OCI-LY7 (cell line): ENCODE measurements around the gene SERPINB10. TPM values are rescaled to one million over a fixed set of nuclear protein-coding genes. Genes with fewer than 3 reads are reported as not detected.

ENCODE experiments used
- BruUV-seq: library from RNA; stranded (reverse); fragments of 400-500 nt; replicated peaks from 2 replicates; lab custom pipeline; 2021; lab: Mats Ljungman, UMichigan
- CTCF ChIA-PET: fragments of 300-600 bp; sonication (Branson Sonifier 250); formaldehyde crosslinking; loops from one replicate; lab custom pipeline; 2022; ENCODE audit warnings: antibody characterized with exemption; ENCODE audit not compliant: unreplicated experiment; lab: Charles Lee
- POLR2A ChIA-PET: fragments of 300-600 bp; sonication (Branson Sonifier 250); formaldehyde crosslinking; loops from one replicate; lab custom pipeline; 2022; ENCODE audit warnings: antibody characterized with exemption; lab: Charles Lee
- DNase-seq: peaks from one replicate; pipeline ENCODE4 v3.0.0-alpha.2; 2015; ENCODE audit warnings: low spot score
- H2AFZ ChIP-seq: fragments of 200-600 bp; sonication (generic), shearing (Covaris generic); 2 replicates; pipeline ENCODE4 v1.6.1; 2014; ENCODE audit warnings: mild to moderate bottlenecking, antibody characterized with exemption, low read length, moderate library complexity
- H3K27ac ChIP-seq: fragments of 200-600 bp; sonication (generic); 2 replicates; pipeline ENCODE4 v1.5.1; 2014; ENCODE audit warnings: mixed run types, low read depth, mild to moderate bottlenecking, moderate library complexity, low read length, inconsistent platforms; ENCODE audit not compliant: poor library complexity, severe bottlenecking
- H3K36me3 ChIP-seq: fragments of 200-600 bp; sonication (generic); 2 replicates; pipeline ENCODE4 v1.6.1; 2014; ENCODE audit warnings: mild to moderate bottlenecking, antibody characterized with exemption, low read length, moderate library complexity, mixed read lengths; ENCODE audit not compliant: insufficient read depth
- H3K4me1 ChIP-seq: fragments of 200-600 bp; sonication (generic); 2 replicates; pipeline ENCODE4 v1.5.1; 2014; ENCODE audit warnings: mild to moderate bottlenecking, low read length; ENCODE audit not compliant: insufficient read depth, poor library complexity, severe bottlenecking
- H3K4me2 ChIP-seq: fragments of 200-600 bp; sonication (generic); 2 replicates; pipeline ENCODE4 v1.6.1; 2014; ENCODE audit warnings: mild to moderate bottlenecking, low read length
- H3K4me3 ChIP-seq: fragments of 200-600 bp; sonication (generic); 2 replicates; pipeline ENCODE4 v1.5.1; 2014; ENCODE audit warnings: mild to moderate bottlenecking, low read depth, low read length; ENCODE audit not compliant: poor library complexity, severe bottlenecking
- H3K79me2 ChIP-seq: fragments of 200-600 bp; sonication (generic); 2 replicates; pipeline ENCODE4 v1.6.1; 2016; ENCODE audit warnings: low read depth, mild to moderate bottlenecking, low read length, moderate library complexity, mixed read lengths; ENCODE audit not compliant: insufficient read depth
- H3K9me2 ChIP-seq: fragments of 200-600 bp; sonication (generic); 2 replicates; pipeline ENCODE4 v1.6.1; 2016; ENCODE audit warnings: mild to moderate bottlenecking, low read length, mixed read lengths; ENCODE audit not compliant: insufficient read depth
- H3K9me3 ChIP-seq: fragments of 200-600 bp; sonication (generic); 2 replicates; pipeline ENCODE4 v1.6.1; 2014; ENCODE audit warnings: mild to moderate bottlenecking, mixed run types, low read length, mixed read lengths
- H4K20me1 ChIP-seq: fragments of 200-600 bp; sonication (generic); 2 replicates; pipeline ENCODE4 v1.6.1; 2014; ENCODE audit warnings: mild to moderate bottlenecking, antibody characterized with exemption, low read length, moderate library complexity, mixed read lengths; ENCODE audit not compliant: insufficient read depth
- CTCF ChIP-seq: fragments of 200-600 bp; sonication (generic); conservative IDR thresholded peaks from 2 replicates; pipeline ENCODE4 v1.5.1; 2014; ENCODE audit warnings: mild to moderate bottlenecking, antibody characterized with exemption, low read length, moderate library complexity, mixed read lengths
- EZH2phosphoT487 ChIP-seq: fragments of 200-600 bp; sonication (generic); IDR thresholded peaks from 2 replicates; pipeline ENCODE4 v1.6.1; 2018; ENCODE audit warnings: low read depth, borderline replicate concordance, mild to moderate bottlenecking, mixed run types, antibody characterized with exemption, low read length, moderate library complexity, mixed read lengths
- intact Hi-C: fragments of 100-400 bp; cut with micrococcal nuclease; formaldehyde crosslinking; loops from one replicate; pipeline ENCODE4 v1.10.0; 2022; ENCODE audit not compliant: unreplicated experiment
- total RNA-seq, 2 experiments: library from RNA; depleted of rRNA in 1 of 2; stranded (reverse); fragments of >200 nt in 1 of 2; shearing (Covaris generic) in 1 of 2; gene quantifications; 2 replicates each; pipeline ENCODE4 v1.2.3, GENCODE V29; 2014 to 2022

The SERPINB10 gene
- total RNA-seq, 2 experiments from 2014 or later = not detected

- H4K20me1 ChIP-seq = no peaks in the 10 kb centered on the region
- intact Hi-C loops = no loop called here
- CTCF ChIA-PET = no interaction called here
- POLR2A ChIA-PET = no interaction called here
- H3K4me3 ChIP-seq = no peak overlapping the region
- TF ChIP-seq EZH2phosphoT487 = no peak
- no peak for TF ChIP-seq CTCF
- H3K4me2 ChIP-seq = no peak overlapping the region
- no TSS peak for BruUV-seq
- no peaks in the 10 kb centered on the region for H3K9me3 ChIP-seq
- H3K79me2 ChIP-seq = no peaks in the 10 kb centered on the region
- no peaks in the 10 kb centered on the region for H3K4me1 ChIP-seq
- H3K9me2 ChIP-seq = no peaks in the 10 kb centered on the region
- H3K36me3 ChIP-seq = no peaks in the 10 kb centered on the region
- H3K27ac ChIP-seq = no peak overlapping the region
- H2AFZ ChIP-seq = no peak overlapping the region
- no peak for DNase-seq
Observed at GRCh38 chr18:63895190-63895589, 12.6 kb upstream of the SERPINB10 start.

GRCh38 chr18:63897072-63897471 is 10.7 kb upstream of the SERPINB10 start:
- ChIA-PET CTCF (no interaction called here), POLR2A (interaction anchor here (0.6 kb wide), 2 partner anchors 86 to 286 kb away, joined by 3 read pairs; no protein-coding TSS in a partner anchor)
- Histone ChIP-seq H3K79me2 (no peaks in the 10 kb centered on the region), H3K27ac (no peak overlapping the region), H3K4me2 (no peak overlapping the region), H3K9me2 (no peaks in the 10 kb centered on the region), H4K20me1 (no peaks in the 10 kb centered on the region), H3K36me3 (no peaks in the 10 kb centered on the region), H3K4me1 (no peaks in the 10 kb centered on the region), H2AFZ (no peak overlapping the region), H3K9me3 (no peaks in the 10 kb centered on the region), H3K4me3 (no peak overlapping the region)
- intact Hi-C loops = no loop called here
- BruUV-seq = no TSS peak
- TF ChIP-seq EZH2phosphoT487 (no peak), CTCF (no peak)
- no peak for DNase-seq

GRCh38 chr18:63899206-63899605 is 8.6 kb upstream of the SERPINB10 start:
- intact Hi-C loops = no loop called here
- DNase-seq = no peak
- Histone ChIP-seq H3K79me2 (no peaks in the 10 kb centered on the region), H3K9me3 (no peaks in the 10 kb centered on the region), H3K4me1 (no peaks in the 10 kb centered on the region), H3K27ac (no peak overlapping the region), H3K4me3 (no peak overlapping the region), H2AFZ (no peak overlapping the region), H4K20me1 (no peaks in the 10 kb centered on the region), H3K36me3 (no peaks in the 10 kb centered on the region), H3K4me2 (no peak overlapping the region), H3K9me2 (no peaks in the 10 kb centered on the region)
- CTCF ChIA-PET = no interaction called here
- TF ChIP-seq EZH2phosphoT487 (no peak), CTCF (no peak)
- POLR2A ChIA-PET = no interaction called here
- no TSS peak for BruUV-seq
